AG04450 (cell line): ENCODE measurements around the gene MKLN1. TPM values are rescaled to one million over a fixed set of nuclear protein-coding genes. Genes with fewer than 3 reads are reported as not detected.
"Not testable (repeated sequence)": the region's sequence is repeated elsewhere in the genome, so short reads cannot be mapped to it uniquely, and the experiment has no call there.

ENCODE experiments used
- CTCF ChIA-PET: fragments of 300-600, 350-600 bp; formaldehyde crosslinking; extraction: SDS; loops from one replicate; lab custom pipeline; 2022; ENCODE audit warnings: antibody characterized with exemption, inconsistent platforms; lab: Charles Lee
- POLR2A ChIA-PET: fragments of 350-600 bp; formaldehyde crosslinking; extraction: SDS; loops from one replicate; lab custom pipeline; 2021; ENCODE audit warnings: antibody characterized with exemption, inconsistent platforms; lab: Yijun Ruan, JAX
- DNase-seq: peaks from one replicate; pipeline ENCODE4 v3.0.0-alpha.2; 2011; ENCODE audit warnings: low read depth, low spot score
- H3K27ac ChIP-seq: one replicate; pipeline ENCODE4 v1.5.1; 2012; ENCODE audit warnings: low read depth, low read length, control low read depth
- H3K27me3 ChIP-seq: one replicate; pipeline ENCODE4 v1.6.0; 2012; ENCODE audit warnings: low read length; ENCODE audit not compliant: control insufficient read depth, insufficient read depth
- H3K4me3 ChIP-seq: 2 replicates; pipeline ENCODE4 v1.5.1; 2011; ENCODE audit warnings: mild to moderate bottlenecking, low read depth, low read length, control low read depth
- H3K9me3 ChIP-seq: 2 replicates; pipeline ENCODE4 v1.5.1; 2012; ENCODE audit warnings: low read length; ENCODE audit not compliant: control insufficient read depth, insufficient read depth
- polyA plus RNA-seq: library from polyadenylated mRNA; depleted of rRNA; stranded (reverse); fragments of >200 nt; gene quantifications from 2 replicates; pipeline ENCODE4 v1.2.3, GENCODE V29; 2011
- TF ChIP-seq, protein P1 (sequence below): IDR thresholded peaks from 2 replicates; pipeline ENCODE4 v1.5.1; 2011; ENCODE audit warnings: low read depth, low read length, control low read depth, inconsistent platforms

MKLN1 gene
- polyA plus RNA-seq, 1 experiment = 56.8 TPM

DNA sequence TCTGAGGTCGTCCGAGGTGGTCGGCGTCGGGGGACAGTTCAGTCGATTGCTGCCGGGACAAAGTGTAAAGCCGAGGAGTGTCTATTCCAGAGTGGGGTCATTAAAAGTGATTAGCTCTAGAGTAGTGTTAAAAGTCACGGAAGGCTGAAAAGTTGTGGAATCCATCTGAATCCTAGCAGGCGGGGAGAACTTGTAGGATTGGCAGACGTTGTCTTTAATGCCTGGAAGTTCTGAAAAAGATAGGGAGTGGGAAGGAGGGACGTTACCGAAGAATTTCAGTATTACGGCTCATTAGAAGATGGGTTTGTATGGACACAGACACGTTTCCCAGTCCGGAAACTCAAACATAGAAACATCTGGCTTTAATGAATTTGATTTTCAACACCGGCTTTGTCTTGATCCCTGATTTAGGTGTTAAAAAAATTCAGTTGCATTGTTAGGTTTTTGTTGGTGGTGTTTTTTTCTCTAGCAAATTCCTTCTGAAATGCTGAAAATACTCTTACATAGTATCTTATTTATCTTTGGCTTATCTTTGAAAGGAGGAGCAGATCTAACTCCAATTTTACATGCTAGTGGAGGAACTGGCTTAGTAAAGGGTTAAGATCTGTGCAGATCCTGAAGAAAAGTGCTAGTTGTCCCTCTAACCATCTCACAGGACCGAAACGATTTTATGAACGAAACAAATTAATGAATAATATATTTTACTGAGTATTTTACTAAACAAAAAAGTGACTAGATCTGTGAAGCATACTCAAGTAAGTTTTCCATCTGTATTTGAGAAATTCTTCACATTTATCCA, 900 bp downstream of the MKLN1 start:
- H3K27me3 ChIP-seq = no peaks in the 10 kb centered on the region
- ChIA-PET CTCF (interaction anchor here (1.5 kb wide), 1 partner anchor 9 kb away, joined by 3 read pairs; no protein-coding TSS in a partner anchor), POLR2A (interaction anchor here (1.2 to 1.7 kb wide), 6 partner anchors 42 to 222 kb away, joined by 3 to 13 read pairs (median 4); no protein-coding TSS in a partner anchor)
- peaks cover 4% of the 10 kb centered on the region; the same call in 1 of the 2 replicates for H3K9me3 ChIP-seq
- no peak for DNase-seq
- H3K4me3 ChIP-seq = peak overlapping the region; percentile 86
- TF ChIP-seq, protein P1, sequence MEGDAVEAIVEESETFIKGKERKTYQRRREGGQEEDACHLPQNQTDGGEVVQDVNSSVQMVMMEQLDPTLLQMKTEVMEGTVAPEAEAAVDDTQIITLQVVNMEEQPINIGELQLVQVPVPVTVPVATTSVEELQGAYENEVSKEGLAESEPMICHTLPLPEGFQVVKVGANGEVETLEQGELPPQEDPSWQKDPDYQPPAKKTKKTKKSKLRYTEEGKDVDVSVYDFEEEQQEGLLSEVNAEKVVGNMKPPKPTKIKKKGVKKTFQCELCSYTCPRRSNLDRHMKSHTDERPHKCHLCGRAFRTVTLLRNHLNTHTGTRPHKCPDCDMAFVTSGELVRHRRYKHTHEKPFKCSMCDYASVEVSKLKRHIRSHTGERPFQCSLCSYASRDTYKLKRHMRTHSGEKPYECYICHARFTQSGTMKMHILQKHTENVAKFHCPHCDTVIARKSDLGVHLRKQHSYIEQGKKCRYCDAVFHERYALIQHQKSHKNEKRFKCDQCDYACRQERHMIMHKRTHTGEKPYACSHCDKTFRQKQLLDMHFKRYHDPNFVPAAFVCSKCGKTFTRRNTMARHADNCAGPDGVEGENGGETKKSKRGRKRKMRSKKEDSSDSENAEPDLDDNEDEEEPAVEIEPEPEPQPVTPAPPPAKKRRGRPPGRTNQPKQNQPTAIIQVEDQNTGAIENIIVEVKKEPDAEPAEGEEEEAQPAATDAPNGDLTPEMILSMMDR = no peak
- H3K27ac ChIP-seq = peak overlapping the region; percentile 92

DNA sequence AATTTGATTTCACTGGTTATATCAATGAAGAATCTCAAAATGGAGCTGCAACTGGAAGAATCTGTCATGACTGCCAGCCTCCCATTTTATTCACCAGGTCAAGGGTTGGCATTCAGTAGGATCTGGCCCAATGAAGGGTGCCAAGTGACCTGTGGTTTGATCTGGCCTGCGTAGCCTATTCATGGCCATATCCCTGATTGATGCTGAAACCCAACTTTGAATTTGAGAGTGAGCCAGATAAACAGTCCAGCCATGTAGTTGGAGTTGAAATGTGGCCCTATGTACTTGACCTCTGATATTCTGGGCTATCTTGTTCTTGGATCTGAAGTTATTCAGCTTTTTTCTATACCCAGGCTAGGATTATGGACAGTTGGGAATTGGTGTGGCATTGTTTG, 1.5 kb downstream of the MKLN1 start:
- H3K27ac ChIP-seq = no peak overlapping the region
- ChIA-PET POLR2A (interaction anchor here (0.6 kb wide), 1 partner anchor 240 kb away, joined by 7 read pairs; no protein-coding TSS in a partner anchor), CTCF (interaction anchor here (1.1 kb wide), 1 partner anchor 261 kb away, joined by 4 read pairs; no protein-coding TSS in a partner anchor)
- H3K9me3 ChIP-seq = peaks cover 4% of the 10 kb centered on the region; the same call in 1 of the 2 replicates
- H3K4me3 ChIP-seq = peak overlapping the region; percentile 86
- DNase-seq = no peak
- TF ChIP-seq, protein P1 = no peak
- H3K27me3 ChIP-seq = no peaks in the 10 kb centered on the region

DNA sequence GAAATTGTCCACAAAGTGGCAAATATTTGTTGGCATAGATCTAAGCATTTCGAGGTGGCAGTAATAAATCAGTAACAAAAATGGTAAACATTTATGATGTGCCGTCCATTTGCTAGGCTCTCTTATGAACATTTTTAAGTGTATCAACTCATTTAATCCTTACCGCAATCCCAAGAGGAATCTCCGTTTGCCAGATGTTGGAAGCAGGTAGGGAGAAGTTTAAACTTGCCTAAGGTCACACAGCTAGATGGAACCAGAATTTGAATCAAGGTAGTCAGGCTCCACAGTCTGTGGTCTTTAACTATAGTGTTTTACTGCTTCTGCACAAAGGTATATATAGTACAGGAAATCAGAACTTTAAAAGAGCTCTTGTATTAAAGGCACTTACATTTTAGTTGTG, 2.6 kb downstream of the MKLN1 start:
- no peak overlapping the region for H3K4me3 ChIP-seq
- ChIA-PET POLR2A (interaction anchor here (0.6 kb wide), 1 partner anchor 202 kb away, joined by 4 read pairs; no protein-coding TSS in a partner anchor), CTCF (no interaction called here)
- no peak for DNase-seq
- TF ChIP-seq, protein P1 = no peak
- no peak overlapping the region for H3K27ac ChIP-seq
- H3K27me3 ChIP-seq = no peaks in the 10 kb centered on the region
- peaks cover 4% of the 10 kb centered on the region; the same call in 1 of the 2 replicates for H3K9me3 ChIP-seq

DNA sequence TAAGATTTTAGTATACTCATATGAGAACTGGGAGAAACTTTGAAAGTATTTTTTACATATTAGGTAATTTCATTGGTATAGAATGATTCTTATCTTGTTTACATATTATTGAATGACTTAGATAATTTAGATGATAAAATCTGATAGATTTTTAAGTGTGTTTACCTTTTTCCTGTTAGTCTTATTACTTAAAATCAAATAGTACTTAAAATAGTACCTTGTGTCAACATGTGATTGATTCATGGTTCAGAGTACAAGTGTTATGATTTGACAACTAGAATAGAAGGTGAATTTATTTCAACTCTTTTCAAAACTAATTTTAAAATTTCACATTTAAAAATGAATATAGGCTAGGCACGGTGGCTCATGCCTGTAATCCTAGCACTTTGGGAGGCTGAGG, 4.1 kb downstream of the MKLN1 start:
- ChIA-PET POLR2A (interaction anchor here (0.6 kb wide), 1 partner anchor 222 kb away, joined by 3 read pairs; no protein-coding TSS in a partner anchor), CTCF (no interaction called here)
- H3K27me3 ChIP-seq = no peaks in the 10 kb centered on the region
- H3K27ac ChIP-seq = no peak overlapping the region
- TF ChIP-seq, protein P1 = no peak
- peaks cover 4% of the 10 kb centered on the region; the same call in 1 of the 2 replicates for H3K9me3 ChIP-seq
- DNase-seq = no peak
- no peak overlapping the region for H3K4me3 ChIP-seq

DNA sequence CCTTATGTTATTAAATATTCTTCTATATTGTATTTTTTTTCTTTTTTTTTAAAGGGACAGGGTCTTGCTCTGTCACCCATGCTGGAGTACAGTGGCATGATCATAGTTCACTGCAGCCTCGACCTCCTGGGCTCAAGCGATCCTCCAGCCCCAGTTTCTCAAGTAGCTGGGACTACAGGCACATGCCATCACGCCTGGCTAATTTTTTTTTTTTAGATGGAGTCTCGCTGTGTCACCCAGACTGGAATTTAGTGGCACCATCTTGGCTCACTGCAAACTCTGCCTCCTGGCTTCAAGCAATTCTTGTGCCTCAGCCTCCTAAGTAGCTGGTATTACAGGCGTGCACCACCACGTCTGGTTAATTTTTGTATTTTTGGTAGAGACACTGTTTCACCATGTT, 5.1 kb downstream of the MKLN1 start:
- H3K4me3 ChIP-seq, CTCF ChIA-PET, H3K9me3 ChIP-seq, POLR2A ChIA-PET, DNase-seq, H3K27me3 ChIP-seq, H3K27ac ChIP-seq: not testable (repeated sequence)
